Stimulated activated CD8-positive, alpha-beta memory T cell treated with anti-CD3 and anti-CD28 coated beads, Interleukin-15, amount 100 ng/mL, for 4 hours (primary cell): ENCODE measurements around the gene LDLRAD4.

ENCODE experiments used
- DNase-seq, 2 donors: peaks; one replicate each; pipeline ENCODE4 v3.0.0-alpha.2; 2020; ENCODE audit warnings: low read depth in 2 of 2

Gene LDLRAD4

DNA sequence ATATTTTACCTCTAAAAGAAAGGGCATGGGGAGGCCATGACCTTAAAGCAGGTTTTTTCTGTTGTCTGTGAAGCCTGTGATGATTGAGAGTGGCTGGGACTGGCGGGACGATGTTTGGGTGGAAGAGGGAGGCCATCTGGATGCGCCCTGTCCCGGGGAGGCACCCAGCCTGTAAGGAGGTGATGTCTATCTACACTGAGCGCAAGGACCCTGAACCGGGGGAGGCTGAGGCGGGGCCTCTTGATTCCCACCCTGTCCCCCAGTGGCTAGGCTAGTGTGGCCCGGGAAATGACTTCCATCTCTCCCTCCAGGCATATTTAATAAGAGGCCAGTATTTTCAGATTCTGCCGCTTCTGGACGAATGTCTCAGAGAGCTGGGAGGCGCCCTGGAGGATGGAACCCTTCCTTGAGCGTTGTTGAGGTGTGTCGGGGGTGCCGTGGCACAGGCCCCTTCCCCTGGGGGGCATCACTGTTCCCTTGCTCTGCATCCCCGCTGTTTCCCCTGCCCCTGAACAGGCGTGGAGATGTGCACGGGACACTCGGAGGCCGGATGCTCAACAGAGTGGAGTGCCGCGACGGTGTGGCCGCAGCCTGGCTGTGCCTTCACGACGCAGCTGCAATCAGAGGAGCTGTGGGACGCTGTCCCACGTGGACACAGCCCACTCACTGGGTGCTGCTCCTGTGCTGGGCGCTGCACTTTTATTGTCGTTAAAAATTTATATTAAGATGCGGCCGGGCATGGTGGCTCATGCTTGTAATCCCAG lies 185.4 kb downstream of the LDLRAD4 start:
- DNase-seq, result no peak

- DNase-seq, result no peak
These were observed 186.9 kb downstream of the LDLRAD4 start for GRCh38 chr18:13405305-13406038.

- DNase-seq, result no peak
These were observed 187.6 kb downstream of the LDLRAD4 start for GRCh38 chr18:13406049-13406615.

GRCh38 chr18:13406736-13407135 lies 188.2 kb downstream of the LDLRAD4 start:
- DNase-seq, result no peak

GRCh38 chr18:13407484-13407883 lies 188.9 kb downstream of the LDLRAD4 start:
- DNase-seq, result no peak

DNA sequence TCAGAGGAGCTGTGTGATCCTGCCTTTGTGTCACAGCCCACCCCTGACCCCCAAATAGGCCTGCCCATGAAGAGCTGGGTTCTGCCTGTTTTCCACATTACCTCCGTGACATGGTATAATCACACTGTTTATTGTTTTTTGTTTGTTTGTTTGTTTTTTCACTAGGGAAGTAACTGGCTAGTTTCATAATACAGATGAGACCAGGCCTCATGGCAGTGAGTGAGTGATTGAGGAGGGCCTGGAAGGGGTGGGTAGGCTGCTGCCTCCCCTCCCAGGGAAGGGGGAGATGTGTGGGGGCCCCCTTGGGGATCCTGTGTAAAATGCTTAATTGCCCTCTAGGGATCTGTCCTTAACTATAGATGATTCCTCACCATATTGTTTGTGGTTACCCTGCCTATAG lies 190.5 kb downstream of the LDLRAD4 start:
- DNase-seq, result no peak

- no peak for DNase-seq
These were observed 191.4 kb downstream of the LDLRAD4 start for GRCh38 chr18:13409997-13410396.

DNA sequence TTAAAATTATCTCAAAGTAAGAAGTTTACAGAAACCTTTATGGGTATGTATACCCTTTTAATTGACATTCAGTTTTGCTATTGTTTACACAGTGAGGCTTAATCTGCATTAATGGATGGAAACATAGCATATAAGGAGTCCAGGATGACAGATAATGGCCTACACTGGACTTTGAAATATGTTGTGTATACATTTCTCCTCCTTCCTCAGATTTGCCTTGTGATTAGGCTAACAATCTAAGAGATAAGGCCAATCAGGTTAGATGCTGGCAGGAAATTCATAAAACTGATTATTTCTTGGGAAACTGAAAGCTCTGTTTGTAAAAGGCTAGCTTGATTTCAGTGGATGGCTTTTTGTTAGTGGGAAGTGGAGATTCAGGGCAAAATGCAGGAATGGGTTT lies 191.9 kb downstream of the LDLRAD4 start:
- DNase-seq, result no peak

- no peak for DNase-seq
These were observed 193.5 kb downstream of the LDLRAD4 start for GRCh38 chr18:13412017-13412416.

GRCh38 chr18:13412901-13413300 lies 194.3 kb downstream of the LDLRAD4 start:
- no peak for DNase-seq

DNA sequence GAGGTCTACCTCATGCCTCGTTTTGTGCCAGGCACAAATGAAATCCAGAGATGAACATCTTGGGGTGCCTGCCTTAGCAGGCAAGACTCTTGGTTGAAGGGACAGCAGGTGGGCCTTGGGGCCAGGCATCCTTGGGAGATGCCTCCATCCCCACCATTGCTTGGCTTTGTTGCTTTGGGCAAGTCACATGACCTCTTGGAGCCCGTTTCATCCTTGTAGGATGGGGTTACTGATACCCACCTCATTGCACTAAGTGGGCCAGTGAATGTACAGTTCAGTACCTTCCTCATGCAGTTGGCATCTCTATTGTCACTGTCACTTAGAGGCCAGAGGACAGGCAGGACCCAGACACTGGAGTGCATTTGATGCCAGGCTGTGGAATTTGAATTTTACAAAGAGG lies 195.5 kb downstream of the LDLRAD4 start:
- no peak for DNase-seq

DNA sequence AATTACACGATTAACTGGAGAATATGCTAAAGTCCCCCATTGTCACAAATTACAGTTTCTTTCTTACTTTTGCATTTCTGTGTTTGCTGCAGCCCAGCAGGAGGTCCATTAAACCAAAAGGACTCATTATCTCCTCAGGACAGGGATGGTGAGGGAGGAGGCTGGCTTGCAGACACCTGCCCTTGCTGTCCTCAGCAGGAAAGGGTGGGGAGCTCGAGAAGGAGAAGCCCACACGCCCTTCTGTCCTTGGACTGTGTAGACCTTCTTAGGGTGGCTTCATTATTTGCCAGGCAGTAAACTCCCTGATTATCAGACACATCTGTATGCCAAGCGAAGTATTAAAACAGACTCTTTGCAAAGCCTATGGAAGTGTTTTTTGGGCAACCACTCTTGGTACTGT lies 196.0 kb downstream of the LDLRAD4 start:
- no peak for DNase-seq

DNA sequence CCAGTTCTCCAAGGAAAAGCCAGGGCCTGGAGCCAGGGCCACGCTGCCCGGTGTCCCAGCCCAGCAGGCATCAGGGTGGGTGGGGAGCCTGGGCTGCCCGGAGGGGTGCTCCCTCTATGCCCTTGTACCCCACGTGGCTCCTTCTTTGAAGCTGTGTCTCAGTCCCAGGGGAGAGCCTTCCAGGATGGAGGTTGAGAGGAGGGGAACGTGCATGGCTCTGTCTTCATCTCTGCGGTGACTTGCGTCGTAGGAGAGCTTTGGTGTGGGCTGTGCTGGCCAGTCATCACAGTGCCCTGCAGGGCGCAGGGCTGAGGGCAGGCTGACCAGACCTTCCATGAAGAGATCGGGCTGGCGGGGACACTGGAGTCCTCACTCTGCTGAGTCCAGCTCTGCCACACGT lies 197.2 kb downstream of the LDLRAD4 start:
- no peak for DNase-seq

GRCh38 chr18:13416208-13416607 lies 197.6 kb downstream of the LDLRAD4 start:
- DNase-seq, result no peak

DNA sequence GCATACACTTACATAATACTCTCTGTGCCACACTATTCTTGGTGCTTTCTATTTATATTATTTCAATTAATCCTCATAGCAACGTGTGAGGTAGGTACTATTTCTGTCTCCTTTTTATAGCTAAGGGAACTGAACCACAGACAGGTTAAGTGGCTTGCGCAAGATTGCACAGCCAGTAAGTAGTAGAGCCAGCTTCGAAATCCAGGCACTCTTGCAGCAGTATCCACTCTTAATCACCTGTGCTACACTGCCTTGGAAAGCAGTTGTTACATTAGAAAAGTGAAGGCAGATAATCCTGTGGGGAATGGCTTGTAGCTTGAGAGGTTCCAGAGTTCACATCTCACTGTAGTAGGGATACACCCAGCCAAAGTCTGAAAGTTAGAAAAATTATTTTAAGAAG lies 198.3 kb downstream of the LDLRAD4 start:
- no peak for DNase-seq

GRCh38 chr18:13418013-13418710 lies 199.6 kb downstream of the LDLRAD4 start:
- no peak for DNase-seq

DNA sequence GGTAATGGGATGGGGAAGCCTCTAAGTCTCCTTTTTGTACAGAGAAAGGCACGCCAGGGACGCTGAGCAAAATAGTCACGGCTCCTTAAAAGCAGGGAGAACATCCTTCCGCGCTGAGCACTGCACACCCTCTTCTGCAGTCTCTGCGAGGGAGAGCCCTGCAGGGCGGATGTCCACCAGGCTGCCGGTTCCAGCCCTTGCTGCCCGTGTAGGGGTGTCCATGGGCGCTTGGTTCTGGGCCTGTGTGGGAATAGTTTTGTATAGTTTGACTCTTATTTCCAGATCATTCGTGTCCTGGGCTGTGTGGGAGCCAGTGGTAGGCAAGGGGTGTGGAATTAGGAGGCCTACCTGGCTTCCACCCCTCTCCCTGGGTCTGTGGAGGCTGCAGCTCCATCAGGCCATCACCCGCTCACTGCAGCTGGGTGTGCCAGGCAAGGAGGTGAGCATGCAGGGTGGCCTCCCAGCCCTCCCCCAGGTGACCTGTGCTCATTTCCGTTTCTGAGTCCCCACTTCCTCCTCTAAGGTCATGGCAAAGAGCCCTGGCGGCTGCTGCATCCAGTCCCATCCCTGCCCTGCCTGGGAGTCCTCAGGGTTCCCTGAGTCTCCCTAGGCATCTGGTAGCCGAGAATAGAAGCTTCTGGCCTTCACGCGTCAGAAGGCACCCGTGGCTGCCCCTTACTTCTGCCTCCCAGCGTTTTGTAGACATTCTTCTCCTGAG lies 202.6 kb downstream of the LDLRAD4 start:
- no peak for DNase-seq

DNA sequence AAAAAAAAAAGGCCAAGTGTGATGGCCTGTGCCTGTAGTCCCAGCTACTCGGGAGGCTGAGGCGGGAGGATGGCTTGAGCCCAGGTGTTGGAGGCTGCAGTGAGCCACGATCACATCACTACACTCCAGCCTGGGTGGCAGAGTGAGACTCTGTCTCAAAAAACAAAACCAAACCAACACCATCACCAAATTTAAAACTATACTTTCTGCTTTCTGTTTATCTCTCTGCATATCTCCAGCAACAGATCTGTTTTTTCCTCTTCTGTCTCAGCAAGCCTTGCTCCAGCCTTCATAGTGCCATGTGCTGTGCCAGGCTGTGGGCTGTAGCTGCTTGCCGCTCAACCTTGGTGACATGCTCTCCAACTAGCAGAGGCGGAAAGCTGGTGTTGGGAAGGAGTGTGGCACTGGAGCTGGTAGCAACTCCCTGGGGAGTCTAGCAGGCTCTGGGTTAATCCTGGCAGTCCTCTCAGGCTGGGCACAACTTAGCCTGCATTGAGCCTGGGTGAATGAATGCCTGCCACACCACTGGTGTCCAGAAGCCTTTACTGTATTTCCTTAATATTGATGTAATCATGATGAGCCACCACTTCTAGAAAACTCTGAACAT lies 204.1 kb downstream of the LDLRAD4 start:
- DNase-seq, result no peak

- no peak for DNase-seq
These were observed 204.8 kb downstream of the LDLRAD4 start for GRCh38 chr18:13423352-13423751.

GRCh38 chr18:13424363-13424762 lies 205.8 kb downstream of the LDLRAD4 start:
- DNase-seq, result no peak

DNA sequence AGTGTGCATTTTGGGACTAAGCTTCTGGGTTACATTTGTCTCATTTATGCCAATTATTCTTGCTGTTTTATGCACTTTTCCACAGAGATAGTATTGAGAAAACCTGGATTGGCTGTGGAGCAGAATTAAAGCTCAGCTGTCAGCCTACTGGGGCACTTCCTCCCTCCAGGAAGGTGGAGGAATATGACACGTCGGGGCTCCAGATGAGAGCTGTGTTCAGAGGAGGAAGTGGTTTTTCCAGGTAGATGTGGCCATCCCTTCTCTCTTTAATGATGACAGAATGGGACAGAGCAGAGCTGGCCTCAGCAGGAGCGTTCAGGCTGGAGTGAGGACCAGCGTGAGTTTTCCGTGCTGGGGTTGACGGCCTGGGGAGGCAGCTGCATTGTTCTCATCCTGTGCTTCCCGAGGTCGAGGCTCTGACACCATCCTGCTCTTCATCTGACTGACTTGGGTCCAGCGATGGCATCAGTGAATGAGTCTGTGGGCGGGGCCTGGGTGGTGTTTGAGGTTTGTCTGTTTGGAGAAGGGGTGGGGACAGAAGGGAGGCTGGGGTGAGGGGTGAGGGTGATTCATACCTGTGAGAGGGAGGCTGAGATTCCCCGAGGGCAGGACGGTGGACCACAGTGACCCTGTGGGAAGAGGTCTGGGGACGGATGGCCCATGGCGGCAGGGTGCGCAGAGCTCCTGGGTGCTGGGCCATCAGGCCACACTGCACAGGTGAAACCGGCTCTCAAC lies 207.0 kb downstream of the LDLRAD4 start:
- no peak for DNase-seq
